Endothelial cell of umbilical vein (primary cell): Measurements from ENCODE around the gene RIOK3. TPM values are rescaled to one million over a fixed set of nuclear protein-coding genes. Genes with fewer than 3 reads are reported as not detected.

Experiments used
- BruUV-seq: library from RNA; stranded (reverse); fragments of 400-500 nt; replicated peaks from 2 replicates; lab custom pipeline; 2021; lab: Mats Ljungman, UMichigan
- CTCF ChIA-PET: fragments of 300-600, 350-600 bp; sonication (Branson Sonifier 250); formaldehyde crosslinking; loops from one replicate; lab custom pipeline; 2021; ENCODE audit warnings: antibody characterized with exemption, inconsistent platforms; lab: Charles Lee
- POLR2A ChIA-PET: fragments of 300-600, 350-600 bp; sonication (Branson Sonifier 250); formaldehyde crosslinking; loops from one replicate; lab custom pipeline; 2021; ENCODE audit warnings: antibody characterized with exemption, inconsistent platforms; lab: Charles Lee
- DNase-seq: peaks from one replicate; pipeline ENCODE4 v3.0.0-alpha.2; 2011; ENCODE audit warnings: low read depth, low spot score
- FAIRE-seq: peaks from 2 replicates; lab custom pipeline; 2011; peaks lifted over from hg19 to GRCh38; lab: Jason Lieb, UNC
- H2AFZ ChIP-seq: 2 replicates; pipeline ENCODE4 v1.6.0; 2012; ENCODE audit warnings: low read depth, low read length, control low read depth, inconsistent platforms
- H3K27ac ChIP-seq: 2 replicates; pipeline ENCODE4 v1.5.1; 2011; ENCODE audit warnings: low read depth, mild to moderate bottlenecking, control low read depth, low read length, moderate library complexity; ENCODE audit not compliant: insufficient read depth
- H3K27me3 ChIP-seq, 2 experiments: 2 replicates each; pipeline versions ENCODE4 v1.6.0 to v1.6.1; 2011; ENCODE audit warnings: low read length in 2 of 2, mixed read lengths in 1 of 2; ENCODE audit not compliant: control insufficient read depth in 2 of 2, insufficient read depth in 2 of 2
- H3K36me3 ChIP-seq, 2 experiments: 2 replicates in 1 of 2; 3 replicates in 1 of 2; pipeline ENCODE4 v1.5.1; 2011; ENCODE audit warnings: low read length in 2 of 2, mild to moderate bottlenecking in 1 of 2, moderate library complexity in 1 of 2; ENCODE audit not compliant: control insufficient read depth in 2 of 2, insufficient read depth in 2 of 2; ENCODE audit errors: extremely low read depth in 1 of 2
- H3K4me1 ChIP-seq: 3 replicates; pipeline ENCODE4 v1.5.1; 2011; ENCODE audit warnings: mild to moderate bottlenecking, low read length; ENCODE audit not compliant: control insufficient read depth, insufficient read depth; ENCODE audit errors: extremely low read depth
- H3K4me2 ChIP-seq: 2 replicates; pipeline ENCODE4 v1.6.1; 2011; ENCODE audit warnings: low read length, control low read depth, mixed read lengths; ENCODE audit not compliant: insufficient read depth
- H3K4me3 ChIP-seq, 3 experiments: fragments of 200-600 bp in 1 of 3; sonication (generic), shearing (Covaris generic) in 1 of 3; replicated peaks in 1 of 3; 2 replicates each; pipeline ENCODE4 v1.5.1; 2011 to 2016; ENCODE audit warnings: control low read depth in 3 of 3, low read length in 3 of 3, mild to moderate bottlenecking in 2 of 3, inconsistent platforms in 1 of 3, low read depth in 1 of 3, moderate library complexity in 1 of 3; ENCODE audit not compliant: insufficient read depth in 1 of 3
- H3K79me2 ChIP-seq: 2 replicates; pipeline ENCODE4 v1.6.0; 2012; ENCODE audit warnings: low read length, inconsistent platforms; ENCODE audit not compliant: control insufficient read depth, insufficient read depth
- H3K9ac ChIP-seq: replicated peaks from 2 replicates; pipeline ENCODE3; 2011; ENCODE audit warnings: low read length, control low read depth; ENCODE audit not compliant: insufficient read depth; ENCODE audit errors: extremely low read depth
- H3K9me1 ChIP-seq: replicated peaks from 3 replicates; pipeline ENCODE4 v1.6.0; 2011; ENCODE audit warnings: mild to moderate bottlenecking, low read length; ENCODE audit not compliant: control insufficient read depth, insufficient read depth; ENCODE audit errors: extremely low read depth
- H3K9me3 ChIP-seq: replicated peaks from 2 replicates; pipeline ENCODE4 v1.5.1; 2012; ENCODE audit warnings: low read length, inconsistent platforms; ENCODE audit not compliant: control insufficient read depth, insufficient read depth
- H4K20me1 ChIP-seq: replicated peaks from 2 replicates; pipeline ENCODE3; 2011; ENCODE audit warnings: mild to moderate bottlenecking, low read length; ENCODE audit not compliant: control insufficient read depth, insufficient read depth; ENCODE audit errors: extremely low read depth
- CTCF ChIP-seq, 2 donors: IDR thresholded peaks; 1 replicate in 1 of 2; 2 replicates in 1 of 2; pipeline ENCODE4 v1.5.1; 2011; ENCODE audit warnings: low read length in 2 of 2, mild to moderate bottlenecking in 2 of 2, moderate library complexity in 2 of 2, control low read depth in 1 of 2, inconsistent platforms in 1 of 2, low read depth in 1 of 2; ENCODE audit not compliant: insufficient read depth in 1 of 2; ENCODE audit errors: extremely low read depth in 1 of 2
- EZH2 ChIP-seq: IDR thresholded peaks from 2 replicates; pipeline ENCODE4 v1.6.1; 2012; ENCODE audit warnings: borderline replicate concordance, low read depth, mild to moderate bottlenecking, moderate library complexity, low read length, inconsistent platforms; ENCODE audit not compliant: severe bottlenecking
- FOS ChIP-seq: IDR thresholded peaks from 2 replicates; pipeline ENCODE4 v1.6.1; 2011; ENCODE audit warnings: mild to moderate bottlenecking, low read length, moderate library complexity, borderline replicate concordance; ENCODE audit not compliant: insufficient read depth
- GATA2 ChIP-seq: IDR thresholded peaks from 2 replicates; pipeline ENCODE4 v1.7.0; 2011; ENCODE audit warnings: low read depth, mild to moderate bottlenecking, moderate library complexity, mixed read lengths, low read length; ENCODE audit not compliant: insufficient read length, insufficient read depth
- JUN ChIP-seq: IDR thresholded peaks from 2 replicates; pipeline ENCODE4 v1.6.1; 2011; ENCODE audit warnings: borderline replicate concordance, low read depth; ENCODE audit not compliant: insufficient read length, insufficient read depth
- MAX ChIP-seq: IDR thresholded peaks from 2 replicates; pipeline ENCODE4 v1.6.1; 2011; ENCODE audit not compliant: insufficient read depth, insufficient read length
- MYC ChIP-seq: IDR thresholded peaks from one replicate; pipeline ENCODE4 v1.6.1; 2011; ENCODE audit warnings: mild to moderate bottlenecking, low read depth, low read length
- POLR2A ChIP-seq: IDR thresholded peaks from 2 replicates; pipeline ENCODE4 v1.6.1; 2012; ENCODE audit warnings: low read depth, mild to moderate bottlenecking, control low read depth, low read length
- POLR2AphosphoS5 ChIP-seq: IDR thresholded peaks from 2 replicates; pipeline ENCODE4 v1.6.1; 2012; ENCODE audit warnings: low read depth, mild to moderate bottlenecking, control low read depth, low read length, moderate library complexity; ENCODE audit not compliant: insufficient read depth
- dilution Hi-C: fragments of 300-500 bp; cut with MboI; formaldehyde crosslinking; loops from one replicate; pipeline ENCODE4 v1.15.0; 2019; ENCODE audit warnings: low sequenced_read_pairs; ENCODE audit not compliant: extremely low pct_ligation_motif_present
- intact Hi-C: fragments of 100-400 bp; cut with micrococcal nuclease; formaldehyde crosslinking; loops from one replicate; pipeline ENCODE4 v1.10.0; 2022
- polyA plus RNA-seq, 4 experiments: library from polyadenylated mRNA; depleted of rRNA in 3 of 4; stranded (reverse) in 3 of 4; unstranded in 1 of 4; fragments of >200 nt; gene quantifications; 2 replicates each; pipeline versions ENCODE4 v1.2.1 to v1.2.3, GENCODE V29; 2011 to 2012; ENCODE audit warnings: missing spikeins in 1 of 4
- total RNA-seq: library from RNA; stranded (reverse); gene quantifications from 2 replicates; pipeline ENCODE4 v1.2.3, GENCODE V29; 2021

RIOK3 gene
- total and polyA plus RNA-seq, 2 donors (not counting 3 experiments of a cell fraction or from before 2014, with no cell fraction given), result 14.8 to 50.7 TPM

GRCh38 chr18:23484561-23485182 lies 31.6 kb downstream of the RIOK3 start:
- Histone ChIP-seq H3K9ac (no peak overlapping the region), H4K20me1 (no peaks in the 10 kb centered on the region), H3K4me2 (no peak overlapping the region), H2AFZ (no peak overlapping the region), H3K79me2 (no peaks in the 10 kb centered on the region), H3K27ac (no peak overlapping the region), H3K36me3 (peaks cover 3 to 11% of the 10 kb centered on the region in 2 experiments), H3K4me1 (peaks cover 30% of the 10 kb centered on the region), H3K9me3 (no peaks in the 10 kb centered on the region), H3K27me3 (no peaks in the 10 kb centered on the region), H3K4me3 (no peak overlapping the region), H3K9me1 (no peaks in the 10 kb centered on the region)
- no TSS peak for BruUV-seq
- no peak for TF ChIP-seq JUN
- no peak for TF ChIP-seq EZH2
- no peak for TF ChIP-seq MAX
- no peak for TF ChIP-seq MYC
- no peak for TF ChIP-seq POLR2A
- TF ChIP-seq POLR2AphosphoS5, result no peak
- no peak for TF ChIP-seq GATA2
- no peak for TF ChIP-seq CTCF (IDR thresholded peaks at IDR 0.05; ENCODE audit: extremely low read depth in 1 of 2, insufficient read depth in 1 of 2, low read depth in 1 of 2, low read length in 2 of 2)
- TF ChIP-seq FOS, result no peak
- ChIA-PET POLR2A (no interaction called here), CTCF (interaction anchor here (0.7 to 2.0 kb wide), 9 partner anchors 9 to 453 kb away, joined by 3 to 20 read pairs (median 4); no protein-coding TSS in a partner anchor)
- dilution Hi-C loops, result no loop called here
- FAIRE-seq (no peak), DNase-seq (no peak)
- intact Hi-C loops, result no loop called here
